ENCODE data around the gene CBY1. TPM values are rescaled to one million over a fixed set of nuclear protein-coding genes. Genes with fewer than 3 reads are reported as not detected.

CBY1 gene
- total and polyA plus RNA-seq, 3 experiments from 2014 or later = 7.6 to 15.1 (median 14.0) TPM

DNA sequence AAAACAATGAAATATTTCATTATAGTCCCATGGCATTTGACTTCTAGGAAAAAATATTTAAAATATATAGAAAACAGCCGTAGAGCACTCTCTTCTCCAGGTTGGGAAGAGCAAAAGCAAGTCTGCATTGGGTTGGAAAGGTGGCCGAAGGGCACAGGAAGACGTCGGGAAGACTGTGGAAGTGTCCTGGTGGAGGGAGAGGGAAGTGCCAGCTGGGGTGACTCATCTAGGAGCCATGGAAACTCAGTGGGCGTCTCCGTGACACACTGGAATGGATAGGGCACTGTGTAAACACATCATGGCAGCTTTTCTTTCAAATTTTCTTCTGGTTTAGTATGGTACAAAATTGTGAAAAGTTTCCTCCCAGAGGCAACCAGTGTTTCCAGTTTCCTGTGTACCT, 62.0 kb downstream of the CBY1 start:
- peaks cover 21 to 32% (median 26%) of the 10 kb centered on the region in 3 donors for H3K4me1 Mint-ChIP-seq
- peaks cover 56% of the 10 kb centered on the region for H3K36me3 ChIP-seq (ENCODE audit: insufficient read depth, low read length)
- DNase-seq = no peak
- no peaks in the 10 kb centered on the region for H3K9me3 ChIP-seq (ENCODE audit: low read length)
- peak overlapping the region in 1 of 7 donors; percentile 6 for H3K4me3 Mint-ChIP-seq
- peak overlapping the region in 4 of 8 donors; percentile 5 to 69 (median 14) for H3K27ac Mint-ChIP-seq
- ChIA-PET CTCF (interaction anchor here (2.0 kb wide), 1 partner anchor 9 kb away, joined by 4 read pairs; no protein-coding TSS in a partner anchor), POLR2A (no interaction called here)
- peaks cover 9% of the 10 kb centered on the region for H3K4me1 ChIP-seq (ENCODE audit: insufficient read depth, low read length)
- no peaks in the 10 kb centered on the region for H3K27me3 ChIP-seq (ENCODE audit: insufficient read depth, low read length, poor library complexity, severe bottlenecking)
- no peak overlapping the region for H3K4me3 ChIP-seq (ENCODE audit: low read length)
- no peaks in the 10 kb centered on the region for H3K27me3 Mint-ChIP-seq
- no peaks in the 10 kb centered on the region for H3K9me3 Mint-ChIP-seq
- no peak overlapping the region for H3K27ac ChIP-seq (ENCODE audit: low read depth, low read length)
- H3K36me3 Mint-ChIP-seq = peaks cover 0 to 85% (median 18%) of the 10 kb centered on the region in 3 donors

DNA sequence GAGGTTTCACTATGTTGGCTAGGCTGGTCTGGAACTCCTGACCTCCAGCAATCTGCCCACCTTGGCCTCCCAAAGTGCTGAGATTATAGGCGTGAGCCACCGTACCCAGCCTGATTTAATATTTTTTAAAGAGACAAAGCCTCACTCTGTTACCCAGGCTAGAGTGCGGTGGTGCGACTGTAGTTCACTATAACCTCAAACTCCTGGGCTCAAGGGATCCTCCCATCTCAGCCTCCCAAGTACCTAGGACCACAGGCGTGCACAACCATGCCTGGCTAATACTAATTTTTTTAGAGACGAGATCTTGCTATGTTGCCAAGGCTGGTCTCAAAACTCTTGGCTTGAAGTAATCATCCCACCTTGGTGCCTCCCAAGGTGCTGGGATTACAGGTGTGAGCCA, 62.8 kb downstream of the CBY1 start:
- POLR2A ChIA-PET = no interaction called here
- Histone ChIP-seq H3K4me3 (ENCODE audit: low read length) (no peak overlapping the region), H3K27ac (ENCODE audit: low read depth, low read length) (no peak overlapping the region), H3K36me3 (ENCODE audit: insufficient read depth, low read length) (peaks cover 62% of the 10 kb centered on the region), H3K27me3 (ENCODE audit: insufficient read depth, low read length, poor library complexity, severe bottlenecking) (no peaks in the 10 kb centered on the region), H3K4me1 (ENCODE audit: insufficient read depth, low read length) (peaks cover 4% of the 10 kb centered on the region), H3K9me3 (ENCODE audit: low read length) (no peaks in the 10 kb centered on the region)
- H3K36me3 Mint-ChIP-seq = peaks cover 0 to 87% (median 18%) of the 10 kb centered on the region in 3 donors
- DNase-seq = no peak
- no peak overlapping the region for H3K4me3 Mint-ChIP-seq
- CTCF ChIA-PET = interaction anchor here (1.1 kb wide), 1 partner anchor 124 kb away, joined by 3 read pairs; no protein-coding TSS in a partner anchor
- peaks cover 16 to 25% (median 18%) of the 10 kb centered on the region in 3 donors for H3K4me1 Mint-ChIP-seq
- H3K27me3 Mint-ChIP-seq = no peaks in the 10 kb centered on the region
- H3K9me3 Mint-ChIP-seq = no peaks in the 10 kb centered on the region
- peak overlapping the region in 2 of 8 donors; percentile 29 to 57 for H3K27ac Mint-ChIP-seq

DNA sequence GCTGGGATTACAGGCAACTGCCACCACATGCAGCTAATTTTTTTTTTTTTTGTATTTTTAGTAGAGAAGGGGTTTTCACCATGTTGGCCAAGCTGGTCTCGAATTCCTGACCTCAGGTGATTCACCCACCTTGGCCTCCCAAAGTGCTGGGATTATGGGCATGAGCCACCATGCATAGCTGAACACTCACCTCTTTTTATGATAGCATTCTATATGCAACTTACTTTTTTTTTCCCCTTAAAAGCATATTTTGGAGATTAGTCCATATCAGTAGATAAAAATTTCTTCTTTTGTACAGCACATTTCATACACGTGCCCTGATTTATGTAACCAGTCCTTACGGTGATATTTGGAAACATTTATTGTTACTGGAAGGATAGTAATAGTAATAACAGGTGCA, 63.9 kb downstream of the CBY1 start:
- no peaks in the 10 kb centered on the region for H3K9me3 ChIP-seq (ENCODE audit: low read length)
- ChIA-PET POLR2A (no interaction called here), CTCF (interaction anchor here (1.1 kb wide), 1 partner anchor 123 kb away, joined by 3 read pairs; no protein-coding TSS in a partner anchor)
- H3K27ac ChIP-seq (ENCODE audit: low read depth, low read length) = no peak overlapping the region
- Mint-ChIP-seq H3K9me3 (no peaks in the 10 kb centered on the region), H3K27me3 (no peaks in the 10 kb centered on the region), H3K4me3 (no peak overlapping the region), H3K36me3 (peaks cover 0 to 88% (median 22%) of the 10 kb centered on the region in 3 donors), H3K27ac (no peak overlapping the region), H3K4me1 (peaks cover 11 to 20% (median 15%) of the 10 kb centered on the region in 3 donors)
- H3K27me3 ChIP-seq (ENCODE audit: insufficient read depth, low read length, poor library complexity, severe bottlenecking) = no peaks in the 10 kb centered on the region
- H3K4me3 ChIP-seq (ENCODE audit: low read length) = no peak overlapping the region
- H3K4me1 ChIP-seq (ENCODE audit: insufficient read depth, low read length) = peaks cover 3% of the 10 kb centered on the region
- peaks cover 66% of the 10 kb centered on the region for H3K36me3 ChIP-seq (ENCODE audit: insufficient read depth, low read length)
- no peak for DNase-seq

DNA sequence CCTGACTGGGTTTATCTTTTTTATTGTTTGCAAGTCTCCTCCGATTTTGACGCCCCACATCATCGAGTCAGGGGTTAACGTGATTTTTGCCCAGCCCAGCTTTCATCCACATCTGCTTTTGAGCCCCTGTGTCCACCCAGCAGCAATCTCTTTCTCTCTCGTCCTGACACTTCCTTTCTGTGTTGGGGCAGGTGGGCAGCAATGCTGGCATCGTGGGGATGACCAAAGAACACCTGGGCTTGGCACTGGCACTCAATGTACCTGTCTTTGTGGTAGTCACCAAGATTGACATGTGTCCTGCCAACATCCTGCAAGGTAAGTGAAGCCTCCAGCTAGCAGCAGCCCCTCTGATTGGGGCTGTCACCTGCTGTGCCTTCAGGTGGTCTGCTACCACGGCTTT, 65.1 kb downstream of the CBY1 start:
- peaks cover 4% of the 10 kb centered on the region for H3K4me1 ChIP-seq (ENCODE audit: insufficient read depth, low read length)
- Mint-ChIP-seq H3K4me3 (no peak overlapping the region), H3K27ac (peak overlapping the region in 1 of 8 donors; percentile 43), H3K27me3 (no peaks in the 10 kb centered on the region), H3K36me3 (peaks cover 0 to 88% (median 22%) of the 10 kb centered on the region in 3 donors), H3K4me1 (peaks cover 8 to 17% (median 16%) of the 10 kb centered on the region in 3 donors), H3K9me3 (no peaks in the 10 kb centered on the region)
- CTCF ChIA-PET = interaction anchor here (1.0 to 4.2 kb wide), 2 partner anchors 12 to 44 kb away, joined by 3 to 31 read pairs; no protein-coding TSS in a partner anchor
- H3K4me3 ChIP-seq (ENCODE audit: low read length) = no peak overlapping the region
- no peaks in the 10 kb centered on the region for H3K27me3 ChIP-seq (ENCODE audit: insufficient read depth, low read length, poor library complexity, severe bottlenecking)
- POLR2A ChIA-PET = interaction anchor here (0.7 to 1.1 kb wide), 2 partner anchors 10 to 30 kb away, joined by 3 read pairs; no protein-coding TSS in a partner anchor
- no peak for DNase-seq
- H3K9me3 ChIP-seq (ENCODE audit: low read length) = no peaks in the 10 kb centered on the region
- H3K27ac ChIP-seq (ENCODE audit: low read depth, low read length) = no peak overlapping the region
- peaks cover 66% of the 10 kb centered on the region for H3K36me3 ChIP-seq (ENCODE audit: insufficient read depth, low read length)

Other genes with a start within 250 kb of the CBY1 start
- not detected for gene KCNJ4, start 201.4 kb upstream of the CBY1 start, total RNA-seq
- gene KCNJ4, start 201.4 kb upstream of the CBY1 start, polyA plus RNA-seq = not detected
- under 1 TPM; 0.13 to 0.33 TPM for gene KDELR3, start 188.5 kb upstream of the CBY1 start, total RNA-seq
- 0.45 TPM for gene KDELR3, start 188.5 kb upstream of the CBY1 start, polyA plus RNA-seq
- gene DDX17, start 150.3 kb upstream of the CBY1 start, total RNA-seq = 100 to 1,000 TPM; 358 to 369 TPM
- gene DDX17, start 150.3 kb upstream of the CBY1 start, polyA plus RNA-seq = 41.4 TPM
- 10 to 100 TPM; 10.9 to 17.2 TPM for gene DMC1, start 86.5 kb upstream of the CBY1 start, total RNA-seq
- gene DMC1, start 86.5 kb upstream of the CBY1 start, polyA plus RNA-seq = not detected
- under 1 TPM; 0.75 to 0.92 TPM for gene FAM227A, start 246 bp upstream of the CBY1 start, total RNA-seq
- gene FAM227A, start 246 bp upstream of the CBY1 start, polyA plus RNA-seq = 0.08 TPM
- 100 to 1,000 TPM; 207 to 210 TPM for gene TOMM22, start 25.3 kb downstream of the CBY1 start, total RNA-seq
- gene TOMM22, start 25.3 kb downstream of the CBY1 start, polyA plus RNA-seq = 61.4 TPM
- gene JOSD1, start 44.3 kb downstream of the CBY1 start, total RNA-seq = 10 to 100 TPM; 86.0 to 96.4 TPM
- 9.3 TPM for gene JOSD1, start 44.3 kb downstream of the CBY1 start, polyA plus RNA-seq
- 10 to 100 TPM; 62.7 to 63.7 TPM for gene GTPBP1, start 49.3 kb downstream of the CBY1 start, total RNA-seq
- 28.2 TPM for gene GTPBP1, start 49.3 kb downstream of the CBY1 start, polyA plus RNA-seq
- gene SUN2, start 99.4 kb downstream of the CBY1 start, total RNA-seq = 100 to 1,000 TPM; 168 to 185 TPM
- 753 TPM for gene SUN2, start 99.4 kb downstream of the CBY1 start, polyA plus RNA-seq
- 1 to 10 TPM; 9.1 to 9.6 TPM for gene DNAL4, start 137.5 kb downstream of the CBY1 start, total RNA-seq
- 12.3 TPM for gene DNAL4, start 137.5 kb downstream of the CBY1 start, polyA plus RNA-seq
- gene NPTXR, start 187.4 kb downstream of the CBY1 start, total RNA-seq = 1 to 10 TPM; 5.9 to 6.3 TPM
- 1.0 TPM for gene NPTXR, start 187.4 kb downstream of the CBY1 start, polyA plus RNA-seq
- 100 to 1,000 TPM; 159 to 171 TPM for gene CBX6, start 215.6 kb downstream of the CBY1 start, total RNA-seq
- gene CBX6, start 215.6 kb downstream of the CBY1 start, polyA plus RNA-seq = 10.8 TPM